ENCODE measurements around the gene PMEPA1. TPM values are rescaled to one million over a fixed set of nuclear protein-coding genes. Genes with fewer than 3 reads are reported as not detected.
A peak's percentile ranks its signal among the peaks of the same experiment; 100 is the strongest.

PMEPA1 gene
- total and polyA plus RNA-seq, 7 experiments from 2014 or later: 0.44 to 10.0 (median 8.7) TPM

- H3K4me1 ChIP-seq (ENCODE audit: control insufficient read depth in 2 of 2, insufficient read depth in 2 of 2, low read length in 2 of 2): peaks cover 0 to 15% of the 10 kb centered on the region in 2 donors
Measured at GRCh38 chr20:57677584-57677982, 32.2 kb downstream of the PMEPA1 start.

GRCh38 chr20:57676589-57677583 is 32.9 kb downstream of the PMEPA1 start:
- H3K27ac ChIP-seq (ENCODE audit: low read depth, low read length): no peak overlapping the region
- Mint-ChIP-seq H3K36me3 (peaks cover 0 to 12% (median 0%) of the 10 kb centered on the region in 5 donors), H3K4me1 (peaks cover 0 to 53% (median 34%) of the 10 kb centered on the region in 7 donors), H3K4me3 (no peak overlapping the region), H3K9me3 (no peaks in the 10 kb centered on the region), H3K27ac (no peak overlapping the region), H3K27me3 (peaks cover 0 to 11% (median 0%) of the 10 kb centered on the region in 5 donors)
- H3K4me1 ChIP-seq (ENCODE audit: control insufficient read depth in 2 of 2, insufficient read depth in 2 of 2, low read length in 2 of 2): peaks cover 0 to 13% of the 10 kb centered on the region in 2 donors
- ATAC-seq (no peak), DNase-seq (no peak)
- no peaks in the 10 kb centered on the region for H3K36me3 ChIP-seq (ENCODE audit: control insufficient read depth in 2 of 3, insufficient read depth in 3 of 3, low read length in 3 of 3)
- CTCF ChIA-PET: no interaction called here
- H3K27me3 ChIP-seq (ENCODE audit: control insufficient read depth in 2 of 2, insufficient read depth in 2 of 2, low read length in 2 of 2): no peaks in the 10 kb centered on the region
- no peaks in the 10 kb centered on the region for H3K9me3 ChIP-seq (ENCODE audit: control insufficient read depth in 2 of 3, low read length in 3 of 3)
- intact Hi-C loops (cut with micrococcal nuclease): no loop called here
- no peak overlapping the region for H3K4me3 ChIP-seq (ENCODE audit: low read length)
- POLR2A ChIA-PET: interaction anchor here (0.8 kb wide), 1 partner anchor 17 kb away, joined by 5 read pairs; no protein-coding TSS in a partner anchor

More at GRCh38 chr20:57677584-57677982, 32.2 kb downstream of the PMEPA1 start:
- DNase-seq (no peak), ATAC-seq (no peak)
- Histone ChIP-seq H3K27ac (ENCODE audit: low read depth, low read length) (no peak overlapping the region), H3K36me3 (ENCODE audit: control insufficient read depth in 2 of 3, insufficient read depth in 3 of 3, low read length in 3 of 3) (no peaks in the 10 kb centered on the region), H3K4me3 (ENCODE audit: low read length) (no peak overlapping the region), H3K9me3 (ENCODE audit: control insufficient read depth in 2 of 3, low read length in 3 of 3) (no peaks in the 10 kb centered on the region), H3K27me3 (ENCODE audit: control insufficient read depth in 2 of 2, insufficient read depth in 2 of 2, low read length in 2 of 2) (no peaks in the 10 kb centered on the region)
- intact Hi-C loops (cut with micrococcal nuclease): no loop called here
- peaks cover 0 to 52% (median 32%) of the 10 kb centered on the region in 7 donors for H3K4me1 Mint-ChIP-seq
- peaks cover 0 to 11% (median 0%) of the 10 kb centered on the region in 5 donors for H3K27me3 Mint-ChIP-seq
- peaks cover 0 to 12% (median 0%) of the 10 kb centered on the region in 5 donors for H3K36me3 Mint-ChIP-seq
- H3K27ac Mint-ChIP-seq: no peak overlapping the region
- no peaks in the 10 kb centered on the region for H3K9me3 Mint-ChIP-seq
- ChIA-PET CTCF (interaction anchor here (1.0 kb wide), 1 partner anchor 47 kb away, joined by 4 read pairs; no protein-coding TSS in a partner anchor), POLR2A (interaction anchor here (0.5 kb wide), 1 partner anchor 179 kb away, joined by 3 read pairs; no protein-coding TSS in a partner anchor)
- H3K4me3 Mint-ChIP-seq: no peak overlapping the region

GRCh38 chr20:57675773-57676172 is 34.0 kb downstream of the PMEPA1 start:
- intact Hi-C loops (cut with micrococcal nuclease): no loop called here

GRCh38 chr20:57672953-57673575 is 36.8 kb downstream of the PMEPA1 start:
- Histone ChIP-seq H3K4me1 (ENCODE audit: control insufficient read depth in 2 of 2, insufficient read depth in 2 of 2, low read length in 2 of 2) (no peaks in the 10 kb centered on the region), H3K9me3 (ENCODE audit: control insufficient read depth in 2 of 3, low read length in 3 of 3) (no peaks in the 10 kb centered on the region), H3K36me3 (ENCODE audit: control insufficient read depth in 2 of 3, insufficient read depth in 3 of 3, low read length in 3 of 3) (no peaks in the 10 kb centered on the region), H3K27me3 (ENCODE audit: control insufficient read depth in 2 of 2, insufficient read depth in 2 of 2, low read length in 2 of 2) (no peaks in the 10 kb centered on the region), H3K27ac (ENCODE audit: low read depth, low read length) (no peak overlapping the region), H3K4me3 (ENCODE audit: low read length) (no peak overlapping the region)
- no peak overlapping the region for H3K27ac Mint-ChIP-seq
- peaks cover 0 to 30% (median 16%) of the 10 kb centered on the region in 7 donors for H3K4me1 Mint-ChIP-seq
- ChIA-PET POLR2A (no interaction called here), CTCF (interaction anchor here (0.5 kb wide), 1 partner anchor 18 kb away, joined by 3 read pairs; no protein-coding TSS in a partner anchor)
- intact Hi-C loops (cut with micrococcal nuclease): no loop called here
- peaks cover 0 to 10% (median 0%) of the 10 kb centered on the region in 5 donors for H3K27me3 Mint-ChIP-seq
- no peak overlapping the region for H3K4me3 Mint-ChIP-seq
- H3K9me3 Mint-ChIP-seq: no peaks in the 10 kb centered on the region
- DNase-seq (no peak), ATAC-seq (no peak)
- peaks cover 0 to 9% (median 0%) of the 10 kb centered on the region in 5 donors for H3K36me3 Mint-ChIP-seq

More at GRCh38 chr20:57675773-57676172, 34.0 kb downstream of the PMEPA1 start:
- CTCF ChIA-PET: no interaction called here
- H3K4me3 Mint-ChIP-seq: no peak overlapping the region
- DNase-seq (no peak), ATAC-seq (no peak)
- Histone ChIP-seq H3K4me1 (ENCODE audit: control insufficient read depth in 2 of 2, insufficient read depth in 2 of 2, low read length in 2 of 2) (peaks cover 0 to 2% of the 10 kb centered on the region in 2 donors), H3K27ac (ENCODE audit: low read depth, low read length) (no peak overlapping the region), H3K4me3 (ENCODE audit: low read length) (no peak overlapping the region), H3K9me3 (ENCODE audit: control insufficient read depth in 2 of 3, low read length in 3 of 3) (no peaks in the 10 kb centered on the region), H3K27me3 (ENCODE audit: control insufficient read depth in 2 of 2, insufficient read depth in 2 of 2, low read length in 2 of 2) (no peaks in the 10 kb centered on the region), H3K36me3 (ENCODE audit: control insufficient read depth in 2 of 3, insufficient read depth in 3 of 3, low read length in 3 of 3) (no peaks in the 10 kb centered on the region)
- no peak overlapping the region for H3K27ac Mint-ChIP-seq
- POLR2A ChIA-PET: interaction anchor here (0.8 kb wide), 1 partner anchor 16 kb away, joined by 5 read pairs; no protein-coding TSS in a partner anchor
- peaks cover 0 to 12% (median 0%) of the 10 kb centered on the region in 5 donors for H3K36me3 Mint-ChIP-seq
- no peaks in the 10 kb centered on the region for H3K9me3 Mint-ChIP-seq
- H3K27me3 Mint-ChIP-seq: peaks cover 0 to 11% (median 0%) of the 10 kb centered on the region in 5 donors
- H3K4me1 Mint-ChIP-seq: peaks cover 0 to 45% (median 25%) of the 10 kb centered on the region in 7 donors

- H3K4me1 Mint-ChIP-seq: peaks cover 0 to 21% (median 16%) of the 10 kb centered on the region in 7 donors
- H3K9me3 Mint-ChIP-seq: no peaks in the 10 kb centered on the region
- intact Hi-C loops (cut with micrococcal nuclease): no loop called here
- Histone ChIP-seq H3K27ac (ENCODE audit: low read depth, low read length) (no peak overlapping the region), H3K4me3 (ENCODE audit: low read length) (no peak overlapping the region), H3K4me1 (ENCODE audit: control insufficient read depth in 2 of 2, insufficient read depth in 2 of 2, low read length in 2 of 2) (no peaks in the 10 kb centered on the region), H3K27me3 (ENCODE audit: control insufficient read depth in 2 of 2, insufficient read depth in 2 of 2, low read length in 2 of 2) (no peaks in the 10 kb centered on the region), H3K9me3 (ENCODE audit: control insufficient read depth in 2 of 3, low read length in 3 of 3) (no peaks in the 10 kb centered on the region), H3K36me3 (ENCODE audit: control insufficient read depth in 2 of 3, insufficient read depth in 3 of 3, low read length in 3 of 3) (no peaks in the 10 kb centered on the region)
- peaks cover 0 to 8% (median 0%) of the 10 kb centered on the region in 5 donors for H3K36me3 Mint-ChIP-seq
- ChIA-PET POLR2A (no interaction called here), CTCF (no interaction called here)
- DNase-seq (peak in 1 of 9 donors; percentile 11), ATAC-seq (peak; percentile 31)
- H3K27me3 Mint-ChIP-seq: peaks cover 0 to 8% (median 0%) of the 10 kb centered on the region in 5 donors
- peak overlapping the region in 1 of 10 donors; percentile 53 for H3K4me3 Mint-ChIP-seq
- no peak overlapping the region for H3K27ac Mint-ChIP-seq
Measured at GRCh38 chr20:57672164-57672563, 37.7 kb downstream of the PMEPA1 start.

- Mint-ChIP-seq H3K4me3 (no peak overlapping the region), H3K27me3 (peaks cover 0 to 4% (median 0%) of the 10 kb centered on the region in 5 donors), H3K4me1 (peaks cover 0 to 17% (median 11%) of the 10 kb centered on the region in 7 donors), H3K9me3 (no peaks in the 10 kb centered on the region), H3K36me3 (peaks cover 0 to 8% (median 0%) of the 10 kb centered on the region in 5 donors), H3K27ac (no peak overlapping the region)
- CTCF ChIA-PET: no interaction called here
- H3K27ac ChIP-seq (ENCODE audit: low read depth, low read length): no peak overlapping the region
- H3K9me3 ChIP-seq (ENCODE audit: control insufficient read depth in 2 of 3, low read length in 3 of 3): no peaks in the 10 kb centered on the region
- intact Hi-C loops (cut with micrococcal nuclease): no loop called here
- DNase-seq (no peak), ATAC-seq (no peak)
- no peaks in the 10 kb centered on the region for H3K36me3 ChIP-seq (ENCODE audit: control insufficient read depth in 2 of 3, insufficient read depth in 3 of 3, low read length in 3 of 3)
- H3K4me1 ChIP-seq (ENCODE audit: control insufficient read depth in 2 of 2, insufficient read depth in 2 of 2, low read length in 2 of 2): no peaks in the 10 kb centered on the region
- no peak overlapping the region for H3K4me3 ChIP-seq (ENCODE audit: low read length)
- POLR2A ChIA-PET: no interaction called here
- H3K27me3 ChIP-seq (ENCODE audit: control insufficient read depth in 2 of 2, insufficient read depth in 2 of 2, low read length in 2 of 2): no peaks in the 10 kb centered on the region
Measured at GRCh38 chr20:57671662-57672061, 38.2 kb downstream of the PMEPA1 start.

Measured in naive thymus-derived CD4-positive, alpha-beta T cell (primary cell).